Mucosa of descending colon (tissue), 3 donors: Measurements from ENCODE around the gene FAM217A. TPM values are rescaled to one million over a fixed set of nuclear protein-coding genes. Genes with fewer than 3 reads are reported as not detected.
A peak's percentile ranks its signal among the peaks of the same experiment; 100 is the strongest.
"Not testable (repeated sequence)": the region's sequence is repeated elsewhere in the genome, so short reads cannot be mapped to it uniquely, and the experiment has no call there.

Source experiments
- ATAC-seq: fragments of 200-7000 bp; cut with Tn5 transposase; one replicate; pipeline ENCODE4 v1.9.1; 2020; ENCODE audit warnings: mild to moderate bottlenecking, moderate library complexity
- DNase-seq, 3 donors: peaks; one replicate each; pipeline ENCODE4 v3.0.0-alpha.2; 2020
- H3K36me3 ChIP-seq: fragments of 200-600 bp; one replicate; pipeline ENCODE4 v1.8.0; 2021; ENCODE audit warnings: low read depth, mild to moderate bottlenecking
- H3K4me1 ChIP-seq: fragments of 200-600 bp; one replicate; pipeline ENCODE4 v1.8.0; 2021; ENCODE audit warnings: low read depth, mild to moderate bottlenecking
- H3K4me3 ChIP-seq: fragments of 200-600 bp; one replicate; pipeline ENCODE4 v1.8.0; 2021; ENCODE audit warnings: mild to moderate bottlenecking
- H3K9me3 ChIP-seq: fragments of 200-600 bp; one replicate; pipeline ENCODE4 v1.8.0; 2021; ENCODE audit warnings: mild to moderate bottlenecking
- intact Hi-C, 2 donors: fragments of 100-400 bp; cut with DNase I in 1 of 2; cut with micrococcal nuclease in 1 of 2; formaldehyde crosslinking; loops; one replicate each; pipeline versions ENCODE4 v1.11.0 to v1.11.1; 2022; cut with DNase I, micrococcal nuclease
- total RNA-seq, 3 donors: library from RNA; stranded (reverse); fragmentation: NEBNext Ultra II Directional in 2 of 3; extraction: Animal tissue kit (Norgen Biotek cat#: 25700) in 2 of 3; gene quantifications; one replicate each; pipeline versions ENCODE4 v1.2.1 to v1.2.4, GENCODE V29; 2021 to 2023
- TF ChIP-seq, protein P1 (sequence below): fragments of 200-600 bp; IDR thresholded peaks from one replicate; pipeline ENCODE4 v1.8.0; 2022; ENCODE audit warnings: antibody characterized with exemption, mild to moderate bottlenecking
- donor health status: DM: no; HTN: no; CAD: no; lungs with moderate emphysema.
- donor health status: DM: no; HTN: no; CAD: no.
- donor health status: DM: no; HTN: yes; CAD: no.

The FAM217A gene
- total RNA-seq, 3 donors from 2014 or later, result not detected

DNA sequence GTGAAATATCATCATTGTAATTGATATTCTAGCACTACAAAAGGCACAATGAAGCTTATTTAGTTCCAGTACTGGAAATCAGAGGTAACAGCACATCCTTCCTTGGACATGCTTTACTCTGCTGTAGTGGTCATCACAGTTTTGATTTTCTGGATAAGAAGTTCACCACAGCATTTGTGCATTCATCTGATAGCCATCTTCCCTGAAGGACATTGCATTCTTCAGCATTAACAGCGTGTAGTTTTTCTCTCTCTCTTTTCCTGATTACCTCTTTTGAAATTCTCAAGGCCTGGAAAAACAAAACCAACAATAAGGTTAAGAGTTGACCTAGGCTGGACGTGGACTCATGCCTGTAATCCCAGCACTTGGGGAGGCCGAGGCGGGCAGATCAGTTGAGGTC is 36.8 kb upstream of the FAM217A start:
- ATAC-seq, result no peak
- TF ChIP-seq, protein P1, sequence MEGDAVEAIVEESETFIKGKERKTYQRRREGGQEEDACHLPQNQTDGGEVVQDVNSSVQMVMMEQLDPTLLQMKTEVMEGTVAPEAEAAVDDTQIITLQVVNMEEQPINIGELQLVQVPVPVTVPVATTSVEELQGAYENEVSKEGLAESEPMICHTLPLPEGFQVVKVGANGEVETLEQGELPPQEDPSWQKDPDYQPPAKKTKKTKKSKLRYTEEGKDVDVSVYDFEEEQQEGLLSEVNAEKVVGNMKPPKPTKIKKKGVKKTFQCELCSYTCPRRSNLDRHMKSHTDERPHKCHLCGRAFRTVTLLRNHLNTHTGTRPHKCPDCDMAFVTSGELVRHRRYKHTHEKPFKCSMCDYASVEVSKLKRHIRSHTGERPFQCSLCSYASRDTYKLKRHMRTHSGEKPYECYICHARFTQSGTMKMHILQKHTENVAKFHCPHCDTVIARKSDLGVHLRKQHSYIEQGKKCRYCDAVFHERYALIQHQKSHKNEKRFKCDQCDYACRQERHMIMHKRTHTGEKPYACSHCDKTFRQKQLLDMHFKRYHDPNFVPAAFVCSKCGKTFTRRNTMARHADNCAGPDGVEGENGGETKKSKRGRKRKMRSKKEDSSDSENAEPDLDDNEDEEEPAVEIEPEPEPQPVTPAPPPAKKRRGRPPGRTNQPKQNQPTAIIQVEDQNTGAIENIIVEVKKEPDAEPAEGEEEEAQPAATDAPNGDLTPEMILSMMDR, result no peak

DNA sequence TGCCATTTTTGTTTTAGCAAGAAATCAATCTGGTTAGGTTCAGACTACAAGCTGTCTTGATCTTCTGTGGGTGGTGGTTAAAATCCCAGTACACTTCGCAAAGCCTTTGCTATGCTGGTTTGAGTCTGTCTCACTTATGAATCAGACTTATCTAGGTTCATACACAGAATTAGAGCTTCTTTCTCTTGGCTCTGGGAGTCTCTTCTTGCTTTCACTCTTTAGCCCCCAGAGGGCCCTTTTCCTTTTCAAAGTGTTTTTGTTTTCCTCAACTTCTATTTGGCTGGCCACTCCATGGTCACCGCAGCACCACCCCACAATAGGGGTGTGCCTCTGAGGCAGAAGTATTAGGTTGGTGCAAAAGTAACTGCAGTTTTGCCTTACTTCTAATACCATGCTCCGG is 35.2 kb upstream of the FAM217A start:
- H3K36me3 ChIP-seq, result no peaks in the 10 kb centered on the region
- ATAC-seq (no peak), DNase-seq (no peak)
- intact Hi-C loops, result no loop called here
- peaks cover 5% of the 10 kb centered on the region for H3K4me1 ChIP-seq
- H3K4me3 ChIP-seq, result no peak overlapping the region
- TF ChIP-seq, protein P1, result no peak
- H3K9me3 ChIP-seq, result no peaks in the 10 kb centered on the region

More for the DNA sequence above, 36.8 kb upstream of the FAM217A start:
- H3K4me3 ChIP-seq, result no peak overlapping the region
- no peaks in the 10 kb centered on the region for H3K36me3 ChIP-seq
- intact Hi-C loops, result no loop called here
- no peaks in the 10 kb centered on the region for H3K9me3 ChIP-seq
- no peaks in the 10 kb centered on the region for H3K4me1 ChIP-seq
- no peak for DNase-seq

DNA sequence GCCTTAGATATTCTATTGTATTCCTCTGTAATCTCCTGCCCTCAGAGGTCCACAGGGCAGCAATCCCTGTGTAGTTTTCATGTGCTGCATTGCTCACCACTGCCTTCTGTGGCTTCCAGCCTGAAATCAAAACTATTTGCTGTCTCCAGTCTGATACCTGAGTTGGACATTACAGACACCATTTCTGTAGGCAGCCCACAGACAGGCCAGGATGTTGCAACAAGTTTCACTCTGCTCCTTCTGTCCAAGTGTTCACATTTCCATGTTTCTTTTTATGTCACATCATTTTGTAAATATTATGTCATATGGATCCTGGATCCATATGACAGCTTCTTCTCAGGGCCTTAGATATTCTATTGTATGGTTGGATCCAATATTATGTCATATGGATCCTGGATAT is 34.7 kb upstream of the FAM217A start:
- Histone ChIP-seq H3K9me3 (no peaks in the 10 kb centered on the region), H3K4me1 (peaks cover 5% of the 10 kb centered on the region), H3K4me3 (no peak overlapping the region), H3K36me3 (no peaks in the 10 kb centered on the region)
- TF ChIP-seq, protein P1, result no peak
- intact Hi-C loops, result no loop called here
- ATAC-seq (no peak), DNase-seq (no peak)

DNA sequence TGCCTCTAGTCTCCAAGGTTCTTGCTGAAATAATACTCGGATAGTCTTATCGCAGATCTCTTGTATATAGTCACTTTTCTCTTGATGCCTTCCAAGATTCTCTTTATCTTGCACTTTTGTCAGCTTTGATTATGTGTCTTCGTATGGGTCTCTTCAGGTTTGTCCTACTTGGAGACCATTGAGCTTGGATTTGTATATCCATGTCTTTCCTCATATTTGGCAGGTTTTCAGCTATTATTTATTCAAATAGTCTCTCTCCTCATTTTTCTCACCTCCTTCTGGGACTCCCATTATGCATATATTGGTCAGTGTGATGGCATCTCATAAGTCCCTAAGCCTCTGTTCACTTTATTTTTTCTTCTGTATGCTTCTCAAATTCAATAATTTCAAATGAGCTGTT is 33.4 kb upstream of the FAM217A start:
- TF ChIP-seq, protein P1, result no peak
- no peak for ATAC-seq
- intact Hi-C loops, result no loop called here

DNA sequence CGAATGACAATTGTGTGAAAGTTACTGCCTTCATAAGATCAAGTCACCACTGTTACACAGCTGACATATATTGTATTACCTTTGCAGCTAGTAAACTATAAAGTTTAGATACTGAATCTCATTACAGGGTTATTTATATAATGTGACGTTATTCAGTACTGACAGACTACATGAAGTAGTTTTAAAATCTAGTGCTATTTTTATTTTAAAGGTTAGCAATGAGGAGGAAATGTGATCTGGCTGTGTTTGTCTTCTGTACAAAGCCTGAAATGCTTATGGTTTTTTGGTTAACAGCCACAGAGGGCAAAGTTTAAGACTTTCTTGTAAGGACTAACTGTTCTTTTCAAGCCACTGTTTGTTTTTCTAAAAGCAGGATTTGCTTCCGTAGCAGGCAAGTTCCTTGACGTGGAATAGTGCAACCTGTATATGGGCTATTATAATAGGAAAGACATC is 30.5 kb upstream of the FAM217A start:
- H3K36me3 ChIP-seq, H3K4me1 ChIP-seq, H3K9me3 ChIP-seq, intact Hi-C loops, H3K4me3 ChIP-seq: not testable (repeated sequence)
- ATAC-seq (peak; percentile 93), DNase-seq (peak in 1 of 3 donors; percentile 54)

More for the DNA sequence above, 33.4 kb upstream of the FAM217A start:
- Histone ChIP-seq H3K9me3 (no peaks in the 10 kb centered on the region), H3K36me3 (no peaks in the 10 kb centered on the region), H3K4me3 (no peak overlapping the region), H3K4me1 (peaks cover 5% of the 10 kb centered on the region)
- DNase-seq, result no peak

DNA sequence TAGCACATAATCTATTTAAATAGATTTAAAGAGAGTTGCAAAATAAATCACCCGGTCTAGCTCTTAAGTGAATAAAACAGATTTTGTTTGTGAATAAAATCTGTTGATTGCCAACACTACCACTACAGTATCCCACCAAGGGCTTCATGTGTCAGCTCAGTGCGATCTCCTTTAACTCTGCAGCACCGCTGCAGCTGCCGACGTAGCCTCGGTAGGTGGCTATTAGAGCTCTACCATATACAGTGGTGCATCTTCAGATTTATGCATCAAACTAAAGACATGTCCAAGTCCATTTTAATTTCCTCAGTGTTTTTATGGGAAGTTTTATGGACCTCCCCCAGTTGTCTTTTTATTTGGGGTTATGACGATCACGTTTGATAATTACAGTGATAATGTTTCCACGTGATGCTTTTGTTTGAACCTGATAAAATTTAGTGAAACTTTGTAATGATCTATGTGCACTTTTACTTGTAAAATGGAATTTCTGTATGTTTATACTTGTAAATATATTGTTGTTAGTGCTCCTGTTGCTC is 29.7 kb upstream of the FAM217A start:
- ATAC-seq, result no peak
- Histone ChIP-seq H3K9me3 (no peaks in the 10 kb centered on the region), H3K4me3 (no peak overlapping the region), H3K4me1 (peaks cover 5% of the 10 kb centered on the region), H3K36me3 (no peaks in the 10 kb centered on the region)
- DNase-seq, result no peak
- intact Hi-C loops, result no loop called here
- TF ChIP-seq, protein P1, result no peak
